ENCODE results near the gene AJAP1. TPM values are rescaled to one million over a fixed set of nuclear protein-coding genes. Genes with fewer than 3 reads are reported as not detected.

The AJAP1 gene
- total and polyA plus RNA-seq, 2 of the 13 experiments (the other 11 are each of a cell fraction or from before 2014, with no cell fraction given) = not detected

GRCh38 chr1:4628992-4629391, 25.4 kb upstream of the AJAP1 start:
- CTCF ChIA-PET (ENCODE audit: low intra/inter-chr PET ratio, low total read pairs) = no interaction called here

More at GRCh38 chr1:4628992-4629391, 25.4 kb upstream of the AJAP1 start:
- no peak for TF ChIP-seq ZBTB33 (CRISPR knock-in tag; IDR thresholded peaks at IDR 0.05)
- no peak for TF ChIP-seq RAD51 (IDR thresholded peaks at IDR 0.05; ENCODE audit: borderline replicate concordance)
- no peak for TF ChIP-seq ZNF18 (CRISPR knock-in tag; IDR thresholded peaks at IDR 0.05; ENCODE audit: insufficient replicate concordance)
- TF ChIP-seq PTBP1 (IDR thresholded peaks at IDR 0.05; ENCODE audit: low read depth, low read length, poor library complexity, severe bottlenecking) = no peak
- no peak for TF ChIP-seq ZNF841 (CRISPR knock-in tag; IDR thresholded peaks at IDR 0.05; ENCODE audit: borderline replicate concordance)
- TF ChIP-seq GPBP1L1 (CRISPR knock-in tag; IDR thresholded peaks at IDR 0.05) = no peak
- TF ChIP-seq ZFP36L1 (CRISPR knock-in tag; IDR thresholded peaks at IDR 0.05) = no peak
- no peak for TF ChIP-seq ZBTB3 (CRISPR knock-in tag; IDR thresholded peaks at IDR 0.05; ENCODE audit: borderline replicate concordance, low read depth)
- no peak for TF ChIP-seq ERF (CRISPR knock-in tag; IDR thresholded peaks at IDR 0.05)
- TF ChIP-seq, protein P1, sequence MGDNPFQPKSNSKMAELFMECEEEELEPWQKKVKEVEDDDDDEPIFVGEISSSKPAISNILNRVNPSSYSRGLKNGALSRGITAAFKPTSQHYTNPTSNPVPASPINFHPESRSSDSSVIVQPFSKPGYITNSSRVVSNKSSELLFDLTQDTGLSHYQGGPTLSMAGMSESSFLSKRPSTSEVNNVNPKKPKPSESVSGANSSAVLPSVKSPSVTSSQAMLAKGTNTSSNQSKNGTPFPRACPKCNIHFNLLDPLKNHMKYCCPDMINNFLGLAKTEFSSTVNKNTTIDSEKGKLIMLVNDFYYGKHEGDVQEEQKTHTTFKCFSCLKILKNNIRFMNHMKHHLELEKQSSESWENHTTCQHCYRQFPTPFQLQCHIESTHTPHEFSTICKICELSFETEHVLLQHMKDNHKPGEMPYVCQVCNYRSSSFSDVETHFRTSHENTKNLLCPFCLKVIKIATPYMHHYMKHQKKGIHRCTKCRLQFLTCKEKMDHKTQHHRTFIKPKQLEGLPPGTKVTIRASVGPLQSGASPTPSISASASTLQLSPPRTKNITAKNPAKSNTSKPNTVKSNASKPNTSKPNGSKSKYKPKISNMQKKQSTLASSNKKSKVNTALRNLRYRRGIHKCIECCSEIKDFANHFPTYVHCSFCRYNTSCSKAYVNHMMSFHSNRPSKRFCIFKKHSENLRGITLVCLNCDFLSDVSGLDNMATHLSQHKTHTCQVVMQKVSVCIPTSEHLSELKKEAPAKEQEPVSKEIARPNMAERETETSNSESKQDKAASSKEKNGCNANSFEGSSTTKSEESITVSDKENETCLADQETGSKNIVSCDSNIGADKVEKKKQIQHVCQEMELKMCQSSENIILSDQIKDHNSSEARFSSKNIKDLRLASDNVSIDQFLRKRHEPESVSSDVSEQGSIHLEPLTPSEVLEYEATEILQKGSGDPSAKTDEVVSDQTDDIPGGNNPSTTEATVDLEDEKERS (CRISPR knock-in tag; IDR thresholded peaks at IDR 0.05) = no peak
- TF ChIP-seq ZMYM3 (CRISPR knock-in tag; IDR thresholded peaks at IDR 0.05) = no peak
- no peak for TF ChIP-seq SOX13 (IDR thresholded peaks at IDR 0.05)
- no peak for TF ChIP-seq SOX13 (CRISPR knock-in tag; conservative IDR thresholded peaks at IDR 0.05 in 1 of 2, IDR thresholded peaks at IDR 0.05 in 1 of 2)
- TF ChIP-seq PRMT3 (CRISPR knock-in tag; IDR thresholded peaks at IDR 0.05; ENCODE audit: borderline replicate concordance, low read depth) = no peak
- no peak for TF ChIP-seq PHF20 (CRISPR knock-in tag; IDR thresholded peaks at IDR 0.05)
- no peak overlapping the region for H3K9ac ChIP-seq (ENCODE audit: insufficient read depth, low read depth, low read length)
- H3K27me3 ChIP-seq (ENCODE audit: control insufficient read depth in 1 of 2, insufficient read depth in 2 of 2, low read length in 2 of 2) = peaks cover 2 to 23% of the 10 kb centered on the region in 2 experiments; a peak in 2 of 5 replicates
- 53% methylated on average over 2 of the region's 7 CpGs for WGBS (ENCODE audit: low lambda C conversion rate)
- in situ Hi-C loops (cut with HindIII; ENCODE audit: extremely low pct_ligation_motif_present, low pct_unique_long_range_greater_than_20kb) = no loop called here
- H3K4me2 ChIP-seq (ENCODE audit: low read depth, low read length) = no peak overlapping the region
- no peaks in the 10 kb centered on the region for H3K79me2 ChIP-seq (ENCODE audit: insufficient read depth, low read length)
- DNase-seq (ENCODE audit: low spot score) (no peak), FAIRE-seq (no peak), ATAC-seq (no peak)
- no peaks in the 10 kb centered on the region for H3K36me3 ChIP-seq (replicated peaks in 1 of 2; ENCODE audit: control insufficient read depth in 1 of 2, insufficient read depth in 2 of 2, low read length in 2 of 2)
- 0 out of 2 replicates have a peak, but pooled peaks cover 7% of the 10 kb centered on the region for H4K20me1 ChIP-seq (ENCODE audit: insufficient read depth, low read length)
- no peaks in the 10 kb centered on the region for H3K4me1 ChIP-seq (ENCODE audit: insufficient read depth, low read length)
- POLR2A ChIA-PET = no interaction called here
- no peaks in the 10 kb centered on the region for H3K9me3 ChIP-seq (ENCODE audit: low read length)
- no peak overlapping the region for H3K4me3 ChIP-seq (replicated peaks in 1 of 3; ENCODE audit: insufficient read depth in 1 of 3, low read depth in 2 of 3, low read length in 3 of 3)
- no TSS peak for BruUV-seq (replicated peaks)
- intact Hi-C loops (cut with micrococcal nuclease; ENCODE audit: unreplicated experiment) = no loop called here
- no peak overlapping the region for H3K27ac ChIP-seq (ENCODE audit: extremely low read length, insufficient read depth, low read length)
- H2AFZ ChIP-seq (ENCODE audit: low read length) = no peak overlapping the region
